Osteocyte (in vitro differentiated cells): ENCODE results near the gene OR4E2. TPM values are rescaled to one million over a fixed set of nuclear protein-coding genes. Genes with fewer than 3 reads are reported as not detected.

Experiments used
- DNase-seq: peaks from one replicate; pipeline ENCODE4 v3.0.0; 2021; ENCODE audit warnings: mixed read lengths; ENCODE audit not compliant: unreplicated experiment; ENCODE audit errors: extremely low spot score
- H3K27ac Mint-ChIP-seq: one replicate; pipeline ENCODE4 v1.8.0; 2021; ENCODE audit warnings: mild to moderate bottlenecking, mixed read lengths; ENCODE audit not compliant: unreplicated experiment
- H3K27me3 Mint-ChIP-seq: one replicate; pipeline ENCODE4 v1.8.0; 2021; ENCODE audit warnings: mixed read lengths; ENCODE audit not compliant: unreplicated experiment
- H3K36me3 Mint-ChIP-seq: one replicate; pipeline ENCODE4 v1.8.0; 2021; ENCODE audit warnings: mixed read lengths; ENCODE audit not compliant: unreplicated experiment
- H3K4me1 Mint-ChIP-seq: one replicate; pipeline ENCODE4 v1.8.0; 2021; ENCODE audit warnings: mixed read lengths; ENCODE audit not compliant: unreplicated experiment
- H3K4me3 Mint-ChIP-seq: one replicate; pipeline ENCODE4 v1.8.0; 2021; ENCODE audit warnings: mild to moderate bottlenecking, moderate library complexity, mixed read lengths; ENCODE audit not compliant: unreplicated experiment
- H3K9me3 Mint-ChIP-seq: one replicate; pipeline ENCODE4 v1.8.0; 2021; ENCODE audit warnings: mixed read lengths; ENCODE audit not compliant: unreplicated experiment
- CTCF ChIP-seq: fragments of 200-600 bp; sonication (generic); IDR thresholded peaks from 2 replicates; pipeline ENCODE4 v1.5.0; 2021; ENCODE audit warnings: antibody characterized with exemption, mild to moderate bottlenecking, moderate library complexity
- total RNA-seq: library from RNA; stranded (reverse); gene quantifications from 2 replicates; pipeline ENCODE4 v1.2.1, GENCODE V29; 2021

OR4E2 gene
- total RNA-seq, 1 donor from 2014 or later: not detected

- no peak for TF ChIP-seq CTCF
- Mint-ChIP-seq H3K4me3 (no peak overlapping the region), H3K27me3 (no peaks in the 10 kb centered on the region), H3K9me3 (no peaks in the 10 kb centered on the region), H3K36me3 (no peaks in the 10 kb centered on the region), H3K27ac (no peak overlapping the region), H3K4me1 (peaks cover 13% of the 10 kb centered on the region)
- DNase-seq: no peak
Measured at GRCh38 chr14:21671371-21671770, 17.7 kb downstream of the OR4E2 start.

- TF ChIP-seq CTCF: no peak
- Mint-ChIP-seq H3K4me1 (peaks cover 13% of the 10 kb centered on the region), H3K27ac (no peak overlapping the region), H3K9me3 (no peaks in the 10 kb centered on the region), H3K27me3 (no peaks in the 10 kb centered on the region), H3K4me3 (no peak overlapping the region), H3K36me3 (no peaks in the 10 kb centered on the region)
- DNase-seq: no peak
Measured at GRCh38 chr14:21672116-21672515, 18.5 kb downstream of the OR4E2 start.

GRCh38 chr14:21673718-21674117 is 20.1 kb downstream of the OR4E2 start, which contains the start of gene OR4E1:
Gene OR4E1, minus strand, starts transcription at chr14:21673818. Its CDS starts 2,883 bp downstream, at chr14:21670935.
- Mint-ChIP-seq H3K36me3 (no peaks in the 10 kb centered on the region), H3K9me3 (no peaks in the 10 kb centered on the region), H3K27me3 (no peaks in the 10 kb centered on the region), H3K4me1 (peaks cover 4% of the 10 kb centered on the region), H3K27ac (no peak within 1 kb of the TSS), H3K4me3 (no peak within 1 kb of the TSS)
- TF ChIP-seq CTCF: no peak
- DNase-seq: no peak

DNA sequence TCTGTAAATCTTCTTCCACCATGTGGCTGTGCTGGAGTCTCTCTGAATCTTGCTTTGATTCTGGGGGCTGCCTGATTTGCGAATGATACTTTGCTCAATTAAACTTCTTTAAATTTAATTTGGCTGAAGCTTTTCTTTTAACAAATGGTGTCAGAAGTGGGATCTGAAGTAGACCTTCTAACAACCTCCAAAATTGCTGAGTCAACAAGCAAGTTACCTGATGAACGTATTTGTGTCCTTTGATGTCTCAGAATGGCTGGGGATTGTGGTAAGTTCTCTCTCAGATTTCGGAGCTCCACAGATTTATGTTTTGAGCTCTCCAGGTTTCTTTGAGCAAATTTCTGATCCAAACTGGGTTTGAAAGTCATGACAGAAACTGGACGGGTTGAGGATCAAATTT is 21.9 kb downstream of the OR4E2 start:
- Mint-ChIP-seq H3K27me3 (no peaks in the 10 kb centered on the region), H3K4me3 (no peak overlapping the region), H3K36me3 (no peaks in the 10 kb centered on the region), H3K27ac (no peak overlapping the region), H3K9me3 (no peaks in the 10 kb centered on the region), H3K4me1 (peaks cover 3% of the 10 kb centered on the region)
- TF ChIP-seq CTCF: no peak
- no peak for DNase-seq

DNA sequence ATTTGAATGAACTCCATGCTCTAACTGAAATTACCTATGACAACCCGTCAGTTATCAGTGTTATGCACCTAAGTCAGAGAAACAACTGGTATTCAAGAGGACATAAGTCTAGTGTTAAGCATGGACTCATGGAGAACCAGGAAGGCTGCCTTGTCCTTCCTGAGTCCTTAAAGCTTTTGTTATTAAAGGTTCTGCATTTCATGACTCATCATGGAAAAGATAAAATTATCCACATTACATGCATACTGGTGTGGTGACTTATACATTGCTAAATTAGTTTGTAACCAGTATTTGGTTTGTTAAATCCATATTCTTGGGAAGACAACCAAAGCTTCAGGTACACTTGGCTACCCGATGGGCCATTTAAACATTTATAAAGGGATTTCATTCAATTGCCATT is 26.4 kb downstream of the OR4E2 start:
- no peak for DNase-seq
- peaks cover 3% of the 10 kb centered on the region for H3K4me1 Mint-ChIP-seq
- peaks cover 4% of the 10 kb centered on the region for H3K27me3 Mint-ChIP-seq
- H3K36me3 Mint-ChIP-seq: no peaks in the 10 kb centered on the region
- no peak for TF ChIP-seq CTCF
- H3K9me3 Mint-ChIP-seq: no peaks in the 10 kb centered on the region
- no peak overlapping the region for H3K4me3 Mint-ChIP-seq
- H3K27ac Mint-ChIP-seq: no peak overlapping the region
